ENCODE results near the gene PTPRD. TPM values are rescaled to one million over a fixed set of nuclear protein-coding genes. Genes with fewer than 3 reads are reported as not detected.

The PTPRD gene
- total RNA-seq, 1 experiment from 2014 or later = 1.8 TPM

GRCh38 chr9:8555762-8556500 lies 2056.9 kb downstream of the PTPRD start:
- no peak for TF ChIP-seq CTCF (IDR thresholded peaks at IDR 0.05; ENCODE audit: unreplicated experiment)
- intact Hi-C loops (cut with micrococcal nuclease; ENCODE audit: unreplicated experiment) = no loop called here
- BruUV-seq (replicated peaks) = no TSS peak
- Mint-ChIP-seq H3K27ac (ENCODE audit: unreplicated experiment) (no peak overlapping the region), H3K36me3 (ENCODE audit: insufficient read depth, unreplicated experiment) (peaks cover 5% of the 10 kb centered on the region), H3K27me3 (ENCODE audit: unreplicated experiment) (no peaks in the 10 kb centered on the region), H3K4me1 (ENCODE audit: low read depth, unreplicated experiment) (peaks cover 7% of the 10 kb centered on the region), H3K9me3 (ENCODE audit: low read depth, unreplicated experiment) (no peaks in the 10 kb centered on the region), H3K4me3 (ENCODE audit: low read depth, unreplicated experiment) (no peak overlapping the region)
- CTCF ChIA-PET = no interaction called here
- no peak for DNase-seq

GRCh38 chr9:8553444-8553843 lies 2059.4 kb downstream of the PTPRD start:
- CTCF ChIA-PET = no interaction called here
- Mint-ChIP-seq H3K4me3 (ENCODE audit: low read depth, unreplicated experiment) (no peak overlapping the region), H3K4me1 (ENCODE audit: low read depth, unreplicated experiment) (peaks cover 6% of the 10 kb centered on the region), H3K27me3 (ENCODE audit: unreplicated experiment) (no peaks in the 10 kb centered on the region), H3K36me3 (ENCODE audit: insufficient read depth, unreplicated experiment) (peaks cover 5% of the 10 kb centered on the region), H3K9me3 (ENCODE audit: low read depth, unreplicated experiment) (peaks cover 2% of the 10 kb centered on the region), H3K27ac (ENCODE audit: unreplicated experiment) (no peak overlapping the region)
- TF ChIP-seq CTCF (IDR thresholded peaks at IDR 0.05; ENCODE audit: unreplicated experiment) = no peak
- DNase-seq = no peak
- BruUV-seq (replicated peaks) = no TSS peak
- intact Hi-C loops (cut with micrococcal nuclease; ENCODE audit: unreplicated experiment) = no loop called here

GRCh38 chr9:8552732-8553131 lies 2060.1 kb downstream of the PTPRD start:
- Mint-ChIP-seq H3K36me3 (ENCODE audit: insufficient read depth, unreplicated experiment) (no peaks in the 10 kb centered on the region), H3K9me3 (ENCODE audit: low read depth, unreplicated experiment) (peaks cover 2% of the 10 kb centered on the region), H3K4me1 (ENCODE audit: low read depth, unreplicated experiment) (no peaks in the 10 kb centered on the region), H3K4me3 (ENCODE audit: low read depth, unreplicated experiment) (no peak overlapping the region), H3K27ac (ENCODE audit: unreplicated experiment) (no peak overlapping the region), H3K27me3 (ENCODE audit: unreplicated experiment) (no peaks in the 10 kb centered on the region)
- BruUV-seq (replicated peaks) = no TSS peak
- DNase-seq = no peak
- CTCF ChIA-PET = no interaction called here
- TF ChIP-seq CTCF (IDR thresholded peaks at IDR 0.05; ENCODE audit: unreplicated experiment) = no peak
- intact Hi-C loops (cut with micrococcal nuclease; ENCODE audit: unreplicated experiment) = no loop called here

- intact Hi-C loops (cut with micrococcal nuclease; ENCODE audit: unreplicated experiment) = no loop called here
- no peak overlapping the region for H3K27ac Mint-ChIP-seq (ENCODE audit: unreplicated experiment)
- H3K4me1 Mint-ChIP-seq (ENCODE audit: low read depth, unreplicated experiment) = no peaks in the 10 kb centered on the region
- BruUV-seq (replicated peaks) = no TSS peak
- TF ChIP-seq CTCF (IDR thresholded peaks at IDR 0.05; ENCODE audit: unreplicated experiment) = no peak
- no peak for DNase-seq
- H3K36me3 Mint-ChIP-seq (ENCODE audit: insufficient read depth, unreplicated experiment) = no peaks in the 10 kb centered on the region
- no peaks in the 10 kb centered on the region for H3K27me3 Mint-ChIP-seq (ENCODE audit: unreplicated experiment)
- no peak overlapping the region for H3K4me3 Mint-ChIP-seq (ENCODE audit: low read depth, unreplicated experiment)
- CTCF ChIA-PET = interaction anchor here (0.7 kb wide), 1 partner anchor 186 kb away, joined by 3 read pairs; no protein-coding TSS in a partner anchor
- peaks cover 2% of the 10 kb centered on the region for H3K9me3 Mint-ChIP-seq (ENCODE audit: low read depth, unreplicated experiment)
Measured at GRCh38 chr9:8549214-8549613, 2063.6 kb downstream of the PTPRD start.

Data from Calu3 (cell line).